Central memory CD8-positive, alpha-beta T cell (primary cell): ENCODE data around the gene ZBTB47.
A peak's percentile ranks its signal among the peaks of the same experiment; 100 is the strongest.

Experiments used
- ATAC-seq: fragments of 150-1000 bp; cut with Tn5 transposase; replicated peaks from 2 replicates; pipeline ENCODE4 v1.10.0; 2022; ENCODE audit warnings: mild to moderate bottlenecking, moderate FRiP score, moderate number of reproducible peaks; ENCODE audit not compliant: poor library complexity, severe bottlenecking; ENCODE audit errors: extremely low read depth
- DNase-seq, 2 donors: peaks; one replicate each; pipeline ENCODE4 v3.0.0; 2021; ENCODE audit warnings: low spot score in 2 of 2
- H3K27ac Mint-ChIP-seq: one replicate; pipeline ENCODE4 v1.8.0; 2022; ENCODE audit warnings: low read depth, mild to moderate bottlenecking, moderate library complexity, mixed read lengths
- H3K27me3 Mint-ChIP-seq: one replicate; pipeline ENCODE4 v1.8.0; 2022; ENCODE audit warnings: mixed read lengths
- H3K36me3 Mint-ChIP-seq: one replicate; pipeline ENCODE4 v1.8.0; 2022; ENCODE audit warnings: mild to moderate bottlenecking, moderate library complexity, mixed read lengths; ENCODE audit not compliant: insufficient read depth
- H3K4me1 Mint-ChIP-seq: one replicate; pipeline ENCODE4 v1.8.0; 2022; ENCODE audit warnings: mixed read lengths
- H3K4me3 Mint-ChIP-seq: one replicate; pipeline ENCODE4 v1.8.0; 2022; ENCODE audit warnings: mild to moderate bottlenecking, moderate library complexity, mixed read lengths
- H3K9me3 Mint-ChIP-seq: one replicate; pipeline ENCODE4 v1.8.0; 2022; ENCODE audit warnings: mixed read lengths

ZBTB47 gene

DNA sequence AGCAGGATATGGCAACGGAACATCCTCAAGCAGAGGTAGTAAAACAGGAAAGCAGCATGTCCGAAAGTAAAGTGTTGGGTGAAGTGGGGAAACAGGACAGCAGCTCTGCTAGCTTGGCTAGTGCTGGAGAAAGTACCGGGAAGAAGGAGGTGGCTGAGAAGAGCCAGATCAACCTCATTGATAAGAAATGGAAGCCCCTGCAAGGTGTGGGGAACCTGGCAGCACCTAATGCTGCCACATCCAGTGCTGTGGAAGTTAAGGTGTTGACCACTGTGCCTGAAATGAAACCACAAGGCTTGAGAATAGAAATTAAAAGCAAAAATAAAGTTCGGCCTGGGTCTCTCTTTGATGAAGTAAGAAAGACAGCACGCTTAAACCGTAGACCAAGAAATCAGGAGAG, 14.3 kb upstream of the ZBTB47 start:
- ATAC-seq (peak; percentile 24), DNase-seq (no peak)
- H3K36me3 Mint-ChIP-seq, result peaks cover 34% of the 10 kb centered on the region
- H3K27me3 Mint-ChIP-seq, result no peaks in the 10 kb centered on the region
- no peak overlapping the region for H3K4me3 Mint-ChIP-seq
- H3K27ac Mint-ChIP-seq, result no peak overlapping the region
- peaks cover 7% of the 10 kb centered on the region for H3K4me1 Mint-ChIP-seq
- H3K9me3 Mint-ChIP-seq, result no peaks in the 10 kb centered on the region

DNA sequence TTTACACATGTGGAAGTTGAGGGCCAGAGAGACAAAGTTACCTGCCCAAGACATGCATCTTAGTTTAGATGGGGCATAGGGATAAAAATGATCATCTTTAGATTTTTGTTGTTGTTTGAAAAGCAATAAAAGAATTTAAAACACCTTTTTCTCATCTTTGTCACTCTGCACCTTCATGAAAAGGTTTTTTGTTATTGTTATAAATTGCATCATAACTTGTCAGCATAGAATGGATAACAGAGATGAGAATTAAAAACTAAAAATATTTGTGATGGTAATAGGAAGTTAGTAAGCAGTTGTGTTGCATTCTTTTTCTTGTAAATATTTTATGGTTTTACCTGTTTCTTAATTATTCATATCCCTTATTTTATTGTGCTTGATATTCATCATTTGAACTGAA, 13.4 kb upstream of the ZBTB47 start:
- Mint-ChIP-seq H3K4me1 (peaks cover 7% of the 10 kb centered on the region), H3K4me3 (no peak overlapping the region), H3K36me3 (peaks cover 40% of the 10 kb centered on the region), H3K27ac (peak overlapping the region; percentile 61), H3K27me3 (no peaks in the 10 kb centered on the region), H3K9me3 (no peaks in the 10 kb centered on the region)
- DNase-seq (no peak), ATAC-seq (no peak)

DNA sequence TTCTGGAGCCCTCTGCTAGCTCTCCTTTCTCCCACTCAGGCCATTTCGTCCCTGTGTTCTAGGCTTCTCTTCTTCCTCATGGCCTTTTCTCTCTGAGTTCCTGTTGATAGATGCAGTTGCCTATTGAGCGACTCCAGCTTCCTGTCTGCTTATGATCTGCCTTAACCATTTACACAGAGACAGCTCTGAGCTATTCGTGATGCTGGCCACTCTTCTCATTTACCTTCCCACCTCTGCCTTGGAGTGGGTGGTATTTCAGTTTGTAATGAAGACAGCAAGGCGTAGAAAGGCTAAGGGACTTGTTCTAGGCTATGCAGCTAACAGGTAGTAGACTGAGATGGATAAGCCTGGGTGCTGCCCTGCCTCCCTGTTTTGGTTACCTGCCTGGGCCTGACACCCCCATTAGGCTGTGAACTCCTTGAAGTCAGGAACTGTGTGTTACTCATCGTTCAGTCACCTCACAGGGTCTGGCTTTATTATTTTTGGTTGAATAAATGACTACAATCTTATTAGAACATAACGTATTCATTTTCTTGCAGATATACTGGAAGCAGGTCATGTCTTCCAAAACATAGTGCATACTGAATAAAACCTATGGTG, 12.6 kb upstream of the ZBTB47 start:
- no peak overlapping the region for H3K4me3 Mint-ChIP-seq
- peak overlapping the region; percentile 61 for H3K27ac Mint-ChIP-seq
- peaks cover 36% of the 10 kb centered on the region for H3K36me3 Mint-ChIP-seq
- H3K9me3 Mint-ChIP-seq, result no peaks in the 10 kb centered on the region
- H3K4me1 Mint-ChIP-seq, result peaks cover 7% of the 10 kb centered on the region
- no peaks in the 10 kb centered on the region for H3K27me3 Mint-ChIP-seq
- DNase-seq (no peak), ATAC-seq (no peak)

DNA sequence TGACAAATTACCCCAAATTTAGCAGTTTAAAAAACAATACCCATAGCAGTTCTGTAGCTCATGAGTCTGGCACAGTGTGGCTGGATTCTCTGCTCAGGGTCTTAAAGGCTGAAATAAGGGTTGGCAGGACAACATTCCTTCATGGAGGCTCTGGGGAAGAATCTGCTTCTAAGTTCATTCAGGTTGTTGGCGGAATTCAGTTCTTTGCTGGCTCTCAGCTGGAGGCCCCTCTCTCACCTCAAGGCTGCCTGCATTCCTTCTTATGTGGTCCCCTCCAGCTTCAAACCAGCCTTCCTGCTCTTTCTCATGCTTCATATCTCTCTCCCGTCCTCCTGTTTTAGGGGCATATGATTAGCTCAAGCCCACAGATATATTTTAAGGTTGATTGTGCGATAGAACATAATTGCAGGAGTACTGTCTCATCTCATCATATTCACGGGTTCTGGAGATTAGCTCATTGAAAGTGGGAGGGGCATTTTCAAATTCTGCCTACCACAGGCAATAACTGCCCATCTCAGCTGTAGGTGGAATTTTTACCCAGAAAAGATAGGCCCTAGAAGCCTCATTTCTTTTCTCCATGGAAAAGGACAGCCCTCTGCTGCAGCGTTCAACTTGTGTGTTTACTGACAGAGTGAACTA, 5.6 kb upstream of the ZBTB47 start:
- Mint-ChIP-seq H3K4me1 (peaks cover 14% of the 10 kb centered on the region), H3K36me3 (peaks cover 39% of the 10 kb centered on the region), H3K4me3 (no peak overlapping the region), H3K27me3 (no peaks in the 10 kb centered on the region), H3K27ac (no peak overlapping the region), H3K9me3 (no peaks in the 10 kb centered on the region)
- no peak for DNase-seq
- no peak for ATAC-seq

DNA sequence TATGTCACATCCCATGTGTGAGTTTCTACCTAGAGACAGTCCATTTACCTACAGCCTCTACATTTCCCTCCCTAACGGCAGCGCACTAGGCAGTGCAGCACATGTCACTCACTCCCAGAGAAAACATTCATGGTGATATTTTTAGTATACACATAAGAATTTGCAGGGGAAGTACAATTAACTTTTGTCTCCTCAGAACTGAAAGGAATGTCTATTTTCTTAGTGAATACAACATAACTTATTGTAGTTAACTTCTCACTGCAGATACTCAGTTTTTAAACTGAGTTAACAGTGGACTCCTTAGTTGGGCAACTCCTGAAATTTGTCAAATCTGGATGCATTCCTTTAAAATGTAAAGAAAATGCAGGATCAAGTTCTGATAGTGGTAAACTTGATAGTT, 4.5 kb upstream of the ZBTB47 start:
- Mint-ChIP-seq H3K9me3 (no peaks in the 10 kb centered on the region), H3K36me3 (peaks cover 32% of the 10 kb centered on the region), H3K4me1 (peaks cover 23% of the 10 kb centered on the region), H3K27ac (no peak overlapping the region), H3K27me3 (no peaks in the 10 kb centered on the region), H3K4me3 (no peak overlapping the region)
- no peak for ATAC-seq
- DNase-seq, result no peak

DNA sequence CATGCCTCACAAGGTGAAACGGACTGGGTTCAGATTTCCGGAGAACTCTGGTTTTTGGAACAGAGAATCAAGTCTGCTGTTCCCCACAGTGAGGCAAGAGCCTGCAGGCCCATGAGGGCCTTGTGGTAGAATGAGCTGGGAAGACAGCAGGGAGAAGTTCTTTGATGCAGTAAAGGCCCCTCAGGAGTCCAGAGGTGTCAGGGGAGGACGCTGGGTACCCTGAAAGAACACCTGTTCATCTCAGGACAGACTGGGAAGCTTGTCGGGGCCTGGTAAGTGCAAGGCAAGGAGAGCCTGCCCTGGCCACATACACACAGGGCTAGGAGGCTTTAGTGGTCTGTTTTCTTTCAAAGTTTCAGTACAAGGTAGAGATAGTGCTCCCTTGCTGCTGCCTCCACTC, 3.7 kb upstream of the ZBTB47 start:
- peaks cover 27% of the 10 kb centered on the region for H3K36me3 Mint-ChIP-seq
- no peaks in the 10 kb centered on the region for H3K9me3 Mint-ChIP-seq
- H3K27me3 Mint-ChIP-seq, result no peaks in the 10 kb centered on the region
- no peak for DNase-seq
- no peak overlapping the region for H3K27ac Mint-ChIP-seq
- H3K4me3 Mint-ChIP-seq, result no peak overlapping the region
- H3K4me1 Mint-ChIP-seq, result peaks cover 23% of the 10 kb centered on the region
- no peak for ATAC-seq

DNA sequence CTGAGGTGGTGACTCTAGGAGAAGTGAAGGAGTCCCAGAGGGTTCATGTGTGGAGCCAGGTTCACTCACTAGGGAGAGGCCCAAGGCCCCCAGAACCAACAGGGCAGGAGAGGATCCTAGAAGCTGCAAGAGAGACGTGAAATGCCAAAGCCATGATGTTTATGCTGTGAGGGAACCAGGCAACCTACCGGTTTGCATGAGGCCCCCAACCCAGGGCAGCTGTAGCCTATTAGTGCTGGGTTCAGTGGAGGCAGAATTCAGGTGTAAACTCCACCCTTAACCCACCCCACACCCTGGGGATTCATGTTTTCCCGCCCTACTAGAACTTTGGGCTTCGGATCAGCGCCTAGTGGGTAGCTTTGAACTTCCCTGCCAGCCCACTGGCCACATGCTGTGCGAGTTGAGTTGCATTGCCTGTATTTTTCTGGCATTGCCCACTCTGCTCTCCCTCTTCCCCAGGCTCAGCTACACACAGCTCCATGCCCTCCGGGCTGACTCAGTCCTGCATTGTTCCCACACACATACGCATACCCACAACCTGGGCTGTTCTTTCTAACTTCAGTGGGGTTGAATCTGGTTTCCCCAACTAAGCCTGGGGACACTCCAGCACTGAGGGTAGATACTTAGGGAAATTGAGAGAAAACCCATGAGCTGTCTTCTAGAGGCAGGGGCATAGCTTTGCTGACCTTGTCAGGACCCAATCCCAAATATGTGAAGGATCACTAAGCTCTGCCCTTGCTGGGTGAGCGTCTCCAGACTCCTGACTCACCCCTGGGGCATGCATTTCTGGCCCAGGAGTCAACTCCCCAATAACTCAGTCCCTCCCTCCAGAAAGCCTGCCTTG, 2.0 kb upstream of the ZBTB47 start:
- Mint-ChIP-seq H3K9me3 (no peaks in the 10 kb centered on the region), H3K4me1 (peaks cover 29% of the 10 kb centered on the region), H3K27ac (peak overlapping the region; percentile 19), H3K4me3 (no peak overlapping the region), H3K27me3 (no peaks in the 10 kb centered on the region), H3K36me3 (peaks cover 16% of the 10 kb centered on the region)
- ATAC-seq, result no peak
- DNase-seq, result no peak

DNA sequence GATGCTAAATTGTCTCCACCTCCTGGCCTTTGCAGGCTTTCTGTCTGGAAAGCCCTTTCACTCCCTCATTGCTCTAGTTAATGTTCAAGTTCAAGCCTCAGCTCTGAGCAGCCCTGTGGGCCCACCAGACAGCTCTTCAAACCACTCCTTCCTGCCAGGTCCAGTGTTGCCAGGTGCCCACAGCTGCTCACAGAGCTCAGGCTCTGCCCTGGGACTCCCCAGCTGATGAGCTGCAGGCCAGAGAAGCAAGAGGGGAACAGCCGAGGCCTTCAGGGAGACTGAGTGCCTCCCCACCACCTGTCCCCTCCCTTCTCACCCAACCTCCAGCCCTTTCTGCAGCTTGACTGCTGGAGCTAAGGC, 1.3 kb upstream of the ZBTB47 start:
- Mint-ChIP-seq H3K36me3 (peaks cover 10% of the 10 kb centered on the region), H3K4me3 (no peak overlapping the region), H3K27ac (peak overlapping the region; percentile 19), H3K4me1 (peaks cover 30% of the 10 kb centered on the region), H3K27me3 (no peaks in the 10 kb centered on the region), H3K9me3 (no peaks in the 10 kb centered on the region)
- ATAC-seq (no peak), DNase-seq (no peak)

DNA sequence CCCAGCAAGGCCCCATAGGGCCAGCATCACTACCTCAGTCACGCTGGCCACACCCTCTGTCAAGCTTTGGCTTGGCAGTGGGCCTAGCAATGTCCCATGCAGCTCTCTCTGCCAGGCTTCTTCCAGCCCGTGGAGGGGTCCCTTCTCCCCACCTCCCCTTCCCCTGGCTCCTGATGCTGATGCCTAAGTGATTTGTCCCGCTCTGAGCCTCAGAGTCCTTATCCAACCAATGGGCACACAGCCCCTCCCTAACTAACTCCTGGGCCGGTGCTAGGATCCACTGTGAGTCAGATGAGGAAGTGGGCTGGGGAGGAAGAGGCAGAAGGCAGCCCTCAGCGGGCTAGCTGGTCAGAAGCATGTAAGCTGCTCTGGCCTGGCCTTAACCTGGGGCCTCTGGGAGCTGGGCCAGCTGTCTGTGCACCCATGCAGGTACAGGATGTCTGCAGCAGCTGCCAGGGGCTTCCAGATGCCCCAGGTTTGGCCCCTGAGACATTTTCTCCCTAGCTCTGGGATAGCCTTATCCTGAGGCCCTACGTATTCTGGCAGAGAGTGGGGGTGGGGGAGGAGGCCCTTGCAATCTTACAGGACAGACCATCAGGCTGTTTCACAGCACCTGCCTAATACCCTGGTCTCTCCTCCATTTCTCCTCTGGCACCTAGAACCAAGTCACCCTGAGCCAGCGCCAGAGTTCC, 740 bp upstream of the ZBTB47 start:
- DNase-seq (no peak), ATAC-seq (no peak)
- H3K27ac Mint-ChIP-seq, result no peak overlapping the region
- H3K4me1 Mint-ChIP-seq, result peaks cover 30% of the 10 kb centered on the region
- H3K27me3 Mint-ChIP-seq, result no peaks in the 10 kb centered on the region
- H3K4me3 Mint-ChIP-seq, result peak overlapping the region; percentile 83
- no peaks in the 10 kb centered on the region for H3K9me3 Mint-ChIP-seq
- H3K36me3 Mint-ChIP-seq, result peaks cover 6% of the 10 kb centered on the region

DNA sequence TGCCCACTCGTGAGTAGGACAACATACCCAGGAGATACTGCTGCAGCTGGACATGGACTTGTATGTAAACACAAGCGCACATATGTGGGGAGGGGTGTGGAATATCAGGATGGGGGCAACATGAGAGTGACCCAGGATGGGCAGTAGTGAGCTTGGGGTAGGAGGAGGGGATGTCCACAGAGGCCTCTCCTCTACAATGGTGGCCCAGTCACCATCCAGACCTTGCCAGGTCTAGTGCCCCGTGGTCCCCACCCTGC, 266 bp upstream of the ZBTB47 start:
- peak overlapping the region; percentile 83 for H3K4me3 Mint-ChIP-seq
- H3K36me3 Mint-ChIP-seq, result peaks cover 1% of the 10 kb centered on the region
- H3K27ac Mint-ChIP-seq, result no peak overlapping the region
- DNase-seq, result no peak
- no peak for ATAC-seq
- H3K9me3 Mint-ChIP-seq, result no peaks in the 10 kb centered on the region
- no peaks in the 10 kb centered on the region for H3K27me3 Mint-ChIP-seq
- peaks cover 30% of the 10 kb centered on the region for H3K4me1 Mint-ChIP-seq

DNA sequence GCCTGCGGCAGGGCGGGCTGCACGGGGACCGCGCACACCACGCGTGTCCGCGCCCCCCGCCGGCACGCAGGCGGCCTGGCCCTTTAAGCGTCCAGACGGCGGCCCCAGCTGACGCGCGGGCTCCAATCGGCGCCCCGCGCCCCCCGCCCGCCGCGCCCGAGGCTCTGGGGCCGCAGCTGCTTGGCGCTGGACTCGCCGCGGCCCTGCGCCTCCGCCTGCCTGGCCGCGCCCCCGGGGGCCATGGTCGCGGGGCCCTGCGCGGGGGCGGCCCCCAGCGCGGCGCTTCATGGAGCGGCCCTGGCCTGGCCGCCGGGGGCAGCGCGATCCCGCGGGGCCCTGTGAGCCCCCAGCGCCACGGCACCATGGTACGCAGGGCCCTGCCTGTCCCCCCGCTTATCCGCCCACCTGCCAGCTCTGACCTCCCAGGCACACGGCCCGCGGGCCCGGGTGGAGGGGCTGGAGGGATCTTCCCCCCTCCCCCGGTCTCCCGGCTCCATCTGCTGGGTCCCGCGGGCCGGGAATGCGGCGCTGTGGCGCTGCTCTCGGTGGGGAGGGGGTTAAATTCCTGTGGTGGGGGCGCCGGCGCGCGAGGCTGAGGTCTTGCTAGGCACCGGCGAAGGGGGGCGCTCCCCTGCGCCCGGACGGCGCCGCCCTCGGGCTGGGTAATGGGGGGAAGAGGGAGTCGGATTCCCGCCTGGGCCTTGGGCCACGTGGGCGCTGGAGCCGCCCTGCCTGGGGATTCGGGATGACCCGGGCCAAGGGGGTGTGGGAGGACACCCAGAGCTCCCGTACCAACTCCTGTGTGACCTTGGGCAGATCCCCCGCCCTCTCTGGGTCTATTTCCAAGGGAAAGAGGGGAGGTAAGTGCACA, 1.1 kb downstream of the ZBTB47 start:
- DNase-seq, result no peak
- H3K27me3 Mint-ChIP-seq, result no peaks in the 10 kb centered on the region
- H3K36me3 Mint-ChIP-seq, result peaks cover 1% of the 10 kb centered on the region
- peak overlapping the region; percentile 83 for H3K4me3 Mint-ChIP-seq
- peaks cover 30% of the 10 kb centered on the region for H3K4me1 Mint-ChIP-seq
- H3K9me3 Mint-ChIP-seq, result no peaks in the 10 kb centered on the region
- H3K27ac Mint-ChIP-seq, result no peak overlapping the region
- ATAC-seq, result peak; percentile 24

DNA sequence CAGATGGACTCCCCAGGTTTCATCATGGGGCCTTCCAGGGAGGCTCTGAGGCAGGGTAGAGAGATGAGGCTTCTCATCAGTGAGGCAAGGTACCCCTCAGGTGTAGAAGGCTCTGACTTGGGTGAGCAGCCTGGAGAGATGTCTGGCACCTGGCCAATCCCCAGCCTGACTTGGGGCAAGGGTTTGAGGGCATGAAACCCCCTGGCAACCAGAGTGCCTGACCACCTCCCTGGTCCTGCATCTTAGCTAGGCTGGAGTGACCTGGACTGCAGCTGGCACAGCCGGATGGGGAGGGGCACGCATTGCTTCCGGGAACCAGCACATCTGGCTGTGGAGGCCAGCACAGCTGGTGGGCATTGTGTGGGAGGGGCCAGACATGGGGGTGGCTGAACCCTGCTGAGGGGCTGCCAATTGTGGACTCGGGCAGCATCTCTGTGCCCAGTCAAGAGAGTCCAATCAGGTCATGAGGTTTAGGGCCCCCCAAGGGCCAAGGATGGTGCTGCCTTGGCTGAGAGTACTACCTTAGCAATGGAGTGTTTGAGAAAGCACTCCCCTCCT, 1.9 kb downstream of the ZBTB47 start:
- H3K27ac Mint-ChIP-seq, result no peak overlapping the region

More for the DNA sequence above, 1.9 kb downstream of the ZBTB47 start:
- DNase-seq, result no peak
- peaks cover 1% of the 10 kb centered on the region for H3K36me3 Mint-ChIP-seq
- no peaks in the 10 kb centered on the region for H3K9me3 Mint-ChIP-seq
- H3K4me3 Mint-ChIP-seq, result peak overlapping the region; percentile 50
- no peaks in the 10 kb centered on the region for H3K27me3 Mint-ChIP-seq
- H3K4me1 Mint-ChIP-seq, result peaks cover 36% of the 10 kb centered on the region
- no peak for ATAC-seq
